ENCODE measurements around the gene LATS1.

GRCh38 chr6:149701714-149702113, 16.2 kb downstream of the LATS1 start:
- TF ChIP-seq, protein P1, sequence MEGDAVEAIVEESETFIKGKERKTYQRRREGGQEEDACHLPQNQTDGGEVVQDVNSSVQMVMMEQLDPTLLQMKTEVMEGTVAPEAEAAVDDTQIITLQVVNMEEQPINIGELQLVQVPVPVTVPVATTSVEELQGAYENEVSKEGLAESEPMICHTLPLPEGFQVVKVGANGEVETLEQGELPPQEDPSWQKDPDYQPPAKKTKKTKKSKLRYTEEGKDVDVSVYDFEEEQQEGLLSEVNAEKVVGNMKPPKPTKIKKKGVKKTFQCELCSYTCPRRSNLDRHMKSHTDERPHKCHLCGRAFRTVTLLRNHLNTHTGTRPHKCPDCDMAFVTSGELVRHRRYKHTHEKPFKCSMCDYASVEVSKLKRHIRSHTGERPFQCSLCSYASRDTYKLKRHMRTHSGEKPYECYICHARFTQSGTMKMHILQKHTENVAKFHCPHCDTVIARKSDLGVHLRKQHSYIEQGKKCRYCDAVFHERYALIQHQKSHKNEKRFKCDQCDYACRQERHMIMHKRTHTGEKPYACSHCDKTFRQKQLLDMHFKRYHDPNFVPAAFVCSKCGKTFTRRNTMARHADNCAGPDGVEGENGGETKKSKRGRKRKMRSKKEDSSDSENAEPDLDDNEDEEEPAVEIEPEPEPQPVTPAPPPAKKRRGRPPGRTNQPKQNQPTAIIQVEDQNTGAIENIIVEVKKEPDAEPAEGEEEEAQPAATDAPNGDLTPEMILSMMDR (IDR thresholded peaks at IDR 0.05; ENCODE audit: insufficient read depth, low read depth, low read length) = no peak
- no peak for TF ChIP-seq EZH2 (IDR thresholded peaks at IDR 0.05; ENCODE audit: insufficient read depth, low read length)
